Subcutaneous adipose tissue (tissue), 4 donors: ENCODE measurements around the gene HIPK2. TPM values are rescaled to one million over a fixed set of nuclear protein-coding genes. Genes with fewer than 3 reads are reported as not detected.

Experiments used
- total RNA-seq, 4 donors: library from RNA; depleted of rRNA; stranded (reverse); fragments of >200 nt; gene quantifications; one replicate each; pipeline ENCODE4 v1.1.0, GENCODE V29; 2016
- TF ChIP-seq, protein P1 (sequence below): fragments of 450-650 bp; IDR thresholded peaks from one replicate; pipeline ENCODE4 v1.5.1; 2016; ENCODE audit warnings: low read depth, mild to moderate bottlenecking, control low read depth, antibody characterized with exemption, moderate library complexity

Gene HIPK2
- total RNA-seq, 4 donors from 2014 or later: 30.4 to 89.8 (median 60.9) TPM

DNA sequence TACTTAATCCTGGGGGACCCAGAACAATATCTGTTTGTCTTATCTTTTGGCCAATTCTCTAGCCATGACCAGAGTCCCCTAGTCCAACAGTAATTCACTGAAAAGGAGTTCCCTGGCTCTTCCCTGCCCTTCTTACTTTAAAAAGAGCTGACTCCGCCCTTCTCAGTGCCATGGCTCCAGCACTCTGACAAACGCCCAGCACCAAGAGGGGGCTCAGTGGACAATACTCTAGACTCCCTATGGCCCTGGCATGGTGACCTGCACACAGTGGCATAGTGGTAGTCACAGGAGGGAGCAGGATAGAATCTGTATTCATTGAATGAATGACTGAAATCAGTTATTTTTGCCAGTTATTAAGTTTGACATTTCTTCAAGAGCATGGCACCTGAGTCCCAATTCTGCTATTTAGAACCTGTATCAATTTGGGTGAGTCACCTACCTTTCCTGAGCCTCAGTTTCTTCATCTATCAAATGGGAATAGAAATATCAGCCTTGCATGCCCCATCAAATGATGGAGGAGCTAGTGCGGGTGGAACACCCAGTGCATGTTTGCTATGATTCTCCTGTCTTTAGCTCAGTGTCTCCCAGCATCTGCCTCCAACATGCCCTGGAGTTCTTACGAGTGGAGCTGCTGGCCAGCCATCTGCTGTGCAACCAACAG lies 184.9 kb downstream of the HIPK2 start:
- TF ChIP-seq, protein P1, sequence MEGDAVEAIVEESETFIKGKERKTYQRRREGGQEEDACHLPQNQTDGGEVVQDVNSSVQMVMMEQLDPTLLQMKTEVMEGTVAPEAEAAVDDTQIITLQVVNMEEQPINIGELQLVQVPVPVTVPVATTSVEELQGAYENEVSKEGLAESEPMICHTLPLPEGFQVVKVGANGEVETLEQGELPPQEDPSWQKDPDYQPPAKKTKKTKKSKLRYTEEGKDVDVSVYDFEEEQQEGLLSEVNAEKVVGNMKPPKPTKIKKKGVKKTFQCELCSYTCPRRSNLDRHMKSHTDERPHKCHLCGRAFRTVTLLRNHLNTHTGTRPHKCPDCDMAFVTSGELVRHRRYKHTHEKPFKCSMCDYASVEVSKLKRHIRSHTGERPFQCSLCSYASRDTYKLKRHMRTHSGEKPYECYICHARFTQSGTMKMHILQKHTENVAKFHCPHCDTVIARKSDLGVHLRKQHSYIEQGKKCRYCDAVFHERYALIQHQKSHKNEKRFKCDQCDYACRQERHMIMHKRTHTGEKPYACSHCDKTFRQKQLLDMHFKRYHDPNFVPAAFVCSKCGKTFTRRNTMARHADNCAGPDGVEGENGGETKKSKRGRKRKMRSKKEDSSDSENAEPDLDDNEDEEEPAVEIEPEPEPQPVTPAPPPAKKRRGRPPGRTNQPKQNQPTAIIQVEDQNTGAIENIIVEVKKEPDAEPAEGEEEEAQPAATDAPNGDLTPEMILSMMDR: no peak

- TF ChIP-seq, protein P1: no peak
Measured at GRCh38 chr7:139591550-139592195, 186.1 kb downstream of the HIPK2 start.

DNA sequence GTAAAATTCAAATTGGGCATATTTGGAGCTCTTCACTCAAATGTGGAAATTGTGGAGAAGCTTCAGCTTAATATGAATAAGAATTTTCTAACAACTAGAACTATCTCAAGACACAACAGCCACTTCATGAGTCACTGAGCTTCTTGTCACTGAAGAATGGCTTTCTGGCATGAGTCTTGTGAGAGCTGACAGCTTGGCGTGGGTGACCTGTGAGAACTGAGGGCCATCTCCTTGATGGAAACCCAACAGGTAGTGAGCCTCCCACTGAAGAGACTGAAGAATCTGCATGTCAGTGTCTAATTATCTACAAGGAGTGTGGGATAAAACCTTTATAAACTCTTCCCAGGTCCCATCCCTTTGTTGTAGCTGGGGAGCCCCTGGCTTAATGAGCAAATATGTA lies 188.3 kb downstream of the HIPK2 start:
- TF ChIP-seq, protein P1: no peak

DNA sequence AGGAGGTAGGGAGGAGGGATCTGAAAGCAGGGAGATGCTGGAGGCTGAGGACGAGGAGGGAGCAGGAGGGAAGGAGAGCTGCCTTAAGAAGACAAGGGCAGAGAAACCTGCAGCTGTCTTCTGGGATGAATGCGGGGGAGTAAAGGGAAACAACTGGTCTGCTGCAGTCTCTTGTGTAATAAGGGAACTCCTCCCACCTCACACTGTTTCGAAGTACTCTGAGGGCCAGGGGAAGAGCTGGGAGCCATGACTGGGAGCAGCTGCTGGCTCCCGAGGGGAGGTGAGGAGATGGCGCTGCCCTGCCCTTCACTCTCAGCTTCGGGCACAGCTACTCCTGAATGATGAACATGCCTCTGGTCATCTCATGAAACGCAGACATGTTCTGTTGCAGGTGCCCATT lies 189.2 kb downstream of the HIPK2 start:
- TF ChIP-seq, protein P1: no peak

DNA sequence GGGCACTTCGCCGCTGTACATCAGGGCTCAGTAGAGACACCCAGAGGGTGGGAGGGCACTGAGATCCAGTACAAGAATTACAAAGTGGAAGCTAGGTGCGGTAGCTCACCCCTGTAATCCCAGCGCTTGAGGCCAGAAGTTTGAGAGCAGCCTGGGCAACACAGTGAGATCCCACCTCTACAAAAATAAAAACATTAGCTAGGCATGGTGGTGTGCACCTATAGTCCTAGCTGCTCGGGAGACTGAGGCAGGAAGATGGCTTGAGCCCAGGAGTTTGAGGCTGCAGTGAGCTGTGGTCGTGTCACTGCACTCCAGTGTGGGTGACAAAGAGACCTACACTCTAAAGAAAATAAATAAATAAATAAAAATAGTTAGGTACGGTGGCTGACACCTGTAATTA lies 190.3 kb downstream of the HIPK2 start:
- TF ChIP-seq, protein P1: no peak

GRCh38 chr7:139586286-139586685 lies 191.5 kb downstream of the HIPK2 start:
- TF ChIP-seq, protein P1: no peak

- TF ChIP-seq, protein P1: no peak
Measured at GRCh38 chr7:139585042-139585441, 192.8 kb downstream of the HIPK2 start.
